HepG2 (cell line): ENCODE measurements around the gene ECE2. TPM values are rescaled to one million over a fixed set of nuclear protein-coding genes. Genes with fewer than 3 reads are reported as not detected.

ENCODE experiments used
- AHR ChIP-seq: IDR thresholded peaks from 2 replicates; pipeline ENCODE4 v1.6.1; 2018; ENCODE audit warnings: missing genetic modification reagents, missing compliant biosample characterization
- ARHGAP35 ChIP-seq: sonication (generic); formaldehyde crosslinking; IDR thresholded peaks from 2 replicates; pipeline ENCODE4 v1.9.0; 2022; ENCODE audit warnings: mild to moderate bottlenecking, inconsistent platforms, moderate library complexity, missing genetic modification reagents, borderline replicate concordance
- GPN1 ChIP-seq: sonication (generic); formaldehyde crosslinking; IDR thresholded peaks from 2 replicates; pipeline ENCODE4 v1.5.1; 2020; ENCODE audit warnings: missing genetic modification reagents, borderline replicate concordance
- HIVEP1 ChIP-seq: sonication (generic); formaldehyde crosslinking; IDR thresholded peaks from 2 replicates; pipeline ENCODE4 v1.4.0; 2020; ENCODE audit warnings: mild to moderate bottlenecking, missing genetic modification reagents
- JDP2 ChIP-seq: sonication (generic); formaldehyde crosslinking; IDR thresholded peaks from 2 replicates; pipeline ENCODE4 v1.8.1; 2022; ENCODE audit warnings: missing genetic modification reagents, borderline replicate concordance
- KLF11 ChIP-seq: IDR thresholded peaks from 2 replicates; pipeline ENCODE4 v1.6.1; 2016; ENCODE audit warnings: missing compliant biosample characterization
- MAFK ChIP-seq, 2 experiments: IDR thresholded peaks in 1 of 2; conservative IDR thresholded peaks in 1 of 2; 2 replicates each; pipeline ENCODE4 v1.6.1; 2011; ENCODE audit warnings: improper control_type of control experiment in 2 of 2, low read length in 2 of 2
- NCOA2 ChIP-seq: sonication (generic); formaldehyde crosslinking; IDR thresholded peaks from 2 replicates; pipeline ENCODE4 v1.8.0; 2022; ENCODE audit warnings: inconsistent platforms
- ONECUT2 ChIP-seq: sonication (generic); formaldehyde crosslinking; IDR thresholded peaks from 2 replicates; pipeline ENCODE4 v1.4.0; 2020; ENCODE audit warnings: missing genetic modification reagents
- PAWR ChIP-seq: sonication (generic); formaldehyde crosslinking; IDR thresholded peaks from 2 replicates; pipeline ENCODE4 v1.4.0; 2020; ENCODE audit warnings: missing genetic modification reagents, mild to moderate bottlenecking, borderline replicate concordance
- PCBP1 ChIP-seq: fragments of 200-400 bp; formaldehyde crosslinking; IDR thresholded peaks from 2 replicates; pipeline ENCODE4 v1.6.1; 2017; ENCODE audit warnings: mild to moderate bottlenecking, low read depth, low read length, borderline replicate concordance
- RAD51 ChIP-seq: fragments of 450-650 bp; IDR thresholded peaks from 2 replicates; pipeline ENCODE4 v1.6.1; 2016; ENCODE audit warnings: borderline replicate concordance
- SP1 ChIP-seq, 2 experiments: fragments of 450-650 bp in 1 of 2; sonication (generic) in 1 of 2; formaldehyde crosslinking in 1 of 2; IDR thresholded peaks; 2 replicates each; pipeline versions ENCODE4 v1.4.0 to v1.6.1; 2016 to 2020; ENCODE audit warnings: missing genetic modification reagents in 1 of 2
- TCF7 ChIP-seq: sonication (generic); IDR thresholded peaks from 2 replicates; pipeline ENCODE4 v1.6.1; 2016; ENCODE audit warnings: antibody characterized with exemption, low read depth
- ZNF121 ChIP-seq: sonication (generic); formaldehyde crosslinking; IDR thresholded peaks from 2 replicates; pipeline ENCODE4 v1.5.0; 2020; ENCODE audit warnings: mild to moderate bottlenecking, missing genetic modification reagents
- ZNF124 ChIP-seq: sonication (generic); formaldehyde crosslinking; IDR thresholded peaks from 2 replicates; pipeline ENCODE4 v1.4.0; 2020; ENCODE audit warnings: missing genetic modification reagents
- ZNF143 ChIP-seq: sonication (generic); formaldehyde crosslinking; IDR thresholded peaks from 2 replicates; pipeline ENCODE4 v1.4.0; 2020; ENCODE audit warnings: missing genetic modification reagents
- ZNF256 ChIP-seq: sonication (generic); formaldehyde crosslinking; conservative IDR thresholded peaks from 2 replicates; pipeline ENCODE4 v1.4.0; 2020; ENCODE audit warnings: missing genetic modification reagents
- ZNF460 ChIP-seq: sonication (generic); formaldehyde crosslinking; IDR thresholded peaks from 2 replicates; pipeline ENCODE4 v1.5.1; 2020; ENCODE audit warnings: missing genetic modification reagents, mild to moderate bottlenecking, borderline replicate concordance
- ZNF484 ChIP-seq: sonication (generic); formaldehyde crosslinking; IDR thresholded peaks from 2 replicates; pipeline ENCODE4 v1.5.1; 2020; ENCODE audit warnings: mild to moderate bottlenecking, low read depth, missing genetic modification reagents, borderline replicate concordance
- ZNF776 ChIP-seq: sonication (generic); formaldehyde crosslinking; IDR thresholded peaks from 2 replicates; pipeline ENCODE4 v1.4.0; 2020; ENCODE audit warnings: mild to moderate bottlenecking, missing genetic modification reagents
- polyA plus RNA-seq, 8 experiments: library from polyadenylated mRNA; depleted of rRNA in 3 of 8; stranded (reverse) in 7 of 8; unstranded in 1 of 8; fragments of >200 nt; fragmentation: Illumina TruSeq in 4 of 8; extraction: Trizol in 4 of 8; gene quantifications; 2 replicates each; pipeline versions ENCODE4 v1.2.1 to v1.2.3, GENCODE V29; 2011 to 2016; ENCODE audit warnings: low read depth in 4 of 8, missing spikeins in 1 of 8, mixed read lengths in 1 of 8; ENCODE audit not compliant: insufficient read depth in 1 of 8
- total RNA-seq, 5 experiments: library from RNA; depleted of rRNA; stranded (reverse); fragments of >200 nt; fragmentation: Illumina TruSeq; extraction: Trizol; gene quantifications; 2 replicates each; pipeline ENCODE4 v1.2.3, GENCODE V29; 2016; ENCODE audit warnings: low read depth in 1 of 5
- TF ChIP-seq, protein P1 (sequence below): sonication (generic); formaldehyde crosslinking; IDR thresholded peaks from 2 replicates; pipeline ENCODE4 v1.5.1; 2020; ENCODE audit warnings: mild to moderate bottlenecking, missing genetic modification reagents, moderate library complexity
- TF ChIP-seq, protein P2 (sequence below): sonication (generic); formaldehyde crosslinking; IDR thresholded peaks from 2 replicates; pipeline ENCODE4 v1.4.0; 2020; ENCODE audit warnings: missing genetic modification reagents, borderline replicate concordance

ECE2 gene
- total and polyA plus RNA-seq, 2 of the 13 experiments (the other 11 are each of a cell fraction or from before 2014, with no cell fraction given), result not detected

DNA sequence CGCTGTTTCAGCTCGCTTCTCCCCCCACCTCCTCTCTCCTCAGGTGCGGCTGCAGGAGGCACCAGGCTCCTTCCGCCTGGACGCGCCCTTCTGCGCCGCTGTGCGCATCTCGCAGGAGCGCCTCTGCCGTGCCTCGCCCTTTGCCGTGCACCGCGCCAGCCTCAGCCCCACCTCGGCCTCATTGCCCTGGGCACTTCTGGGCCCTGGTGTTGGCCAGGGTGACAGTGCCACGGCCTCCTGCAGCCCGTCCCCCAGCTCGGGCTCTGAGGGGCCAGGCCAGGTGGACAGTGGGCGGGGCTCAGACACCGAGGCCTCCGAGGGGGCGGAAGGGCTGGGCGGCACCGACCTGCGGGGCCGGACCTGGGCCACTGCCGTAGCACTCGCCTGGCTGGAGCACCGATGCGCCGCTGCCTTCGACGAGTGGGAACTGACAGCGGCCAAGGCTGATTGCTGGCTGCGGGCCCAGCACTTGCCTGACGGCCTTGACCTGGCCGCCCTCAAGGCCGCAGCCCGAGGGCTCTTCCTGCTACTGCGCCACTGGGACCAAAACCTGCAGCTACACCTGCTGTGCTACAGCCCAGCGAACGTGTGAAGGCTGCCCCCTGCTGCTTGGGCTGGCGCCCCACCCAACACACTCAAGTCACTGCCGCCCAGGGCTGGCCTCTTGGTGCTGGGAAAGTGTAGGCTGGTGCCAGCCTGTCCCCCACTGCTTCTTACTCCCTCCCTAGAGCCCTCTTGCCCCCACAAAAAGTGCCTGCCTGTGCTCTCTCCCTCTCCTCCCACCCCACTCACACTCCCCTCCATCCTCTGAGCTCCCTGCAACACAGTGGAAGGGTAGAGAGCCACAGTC lies 34.1 kb upstream of the ECE2 start (continued):
- TF ChIP-seq, protein P1, sequence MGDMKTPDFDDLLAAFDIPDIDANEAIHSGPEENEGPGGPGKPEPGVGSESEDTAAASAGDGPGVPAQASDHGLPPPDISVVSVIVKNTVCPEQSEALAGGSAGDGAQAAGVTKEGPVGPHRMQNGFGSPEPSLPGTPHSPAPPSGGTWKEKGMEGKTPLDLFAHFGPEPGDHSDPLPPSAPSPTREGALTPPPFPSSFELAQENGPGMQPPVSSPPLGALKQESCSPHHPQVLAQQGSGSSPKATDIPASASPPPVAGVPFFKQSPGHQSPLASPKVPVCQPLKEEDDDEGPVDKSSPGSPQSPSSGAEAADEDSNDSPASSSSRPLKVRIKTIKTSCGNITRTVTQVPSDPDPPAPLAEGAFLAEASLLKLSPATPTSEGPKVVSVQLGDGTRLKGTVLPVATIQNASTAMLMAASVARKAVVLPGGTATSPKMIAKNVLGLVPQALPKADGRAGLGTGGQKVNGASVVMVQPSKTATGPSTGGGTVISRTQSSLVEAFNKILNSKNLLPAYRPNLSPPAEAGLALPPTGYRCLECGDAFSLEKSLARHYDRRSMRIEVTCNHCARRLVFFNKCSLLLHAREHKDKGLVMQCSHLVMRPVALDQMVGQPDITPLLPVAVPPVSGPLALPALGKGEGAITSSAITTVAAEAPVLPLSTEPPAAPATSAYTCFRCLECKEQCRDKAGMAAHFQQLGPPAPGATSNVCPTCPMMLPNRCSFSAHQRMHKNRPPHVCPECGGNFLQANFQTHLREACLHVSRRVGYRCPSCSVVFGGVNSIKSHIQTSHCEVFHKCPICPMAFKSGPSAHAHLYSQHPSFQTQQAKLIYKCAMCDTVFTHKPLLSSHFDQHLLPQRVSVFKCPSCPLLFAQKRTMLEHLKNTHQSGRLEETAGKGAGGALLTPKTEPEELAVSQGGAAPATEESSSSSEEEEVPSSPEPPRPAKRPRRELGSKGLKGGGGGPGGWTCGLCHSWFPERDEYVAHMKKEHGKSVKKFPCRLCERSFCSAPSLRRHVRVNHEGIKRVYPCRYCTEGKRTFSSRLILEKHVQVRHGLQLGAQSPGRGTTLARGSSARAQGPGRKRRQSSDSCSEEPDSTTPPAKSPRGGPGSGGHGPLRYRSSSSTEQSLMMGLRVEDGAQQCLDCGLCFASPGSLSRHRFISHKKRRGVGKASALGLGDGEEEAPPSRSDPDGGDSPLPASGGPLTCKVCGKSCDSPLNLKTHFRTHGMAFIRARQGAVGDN (CRISPR knock-in tag), result peak; percentile 96
- TF ChIP-seq ONECUT2, result no peak
- no peak for TF ChIP-seq TCF7
- peak; percentile 74 for TF ChIP-seq ZNF143 (CRISPR knock-in tag)
- TF ChIP-seq ZNF256 (CRISPR knock-in tag), result peak; percentile 76; the same call in 1 of the 2 replicates
- peak; percentile 93 for TF ChIP-seq ZNF124 (CRISPR knock-in tag)
- TF ChIP-seq PCBP1, result no peak
- no peak for TF ChIP-seq JDP2 (CRISPR knock-in tag)
- TF ChIP-seq PAWR (CRISPR knock-in tag), result no peak
- TF ChIP-seq ARHGAP35, result no peak; the same call in 1 of the 2 replicates
- no peak for TF ChIP-seq SP1 (IDR thresholded peaks at IDR 0.05)
- peak; percentile 33; the same call in 1 of the 2 replicates for TF ChIP-seq SP1 (CRISPR knock-in tag; IDR thresholded peaks at IDR 0.05)
- TF ChIP-seq, protein P2, sequence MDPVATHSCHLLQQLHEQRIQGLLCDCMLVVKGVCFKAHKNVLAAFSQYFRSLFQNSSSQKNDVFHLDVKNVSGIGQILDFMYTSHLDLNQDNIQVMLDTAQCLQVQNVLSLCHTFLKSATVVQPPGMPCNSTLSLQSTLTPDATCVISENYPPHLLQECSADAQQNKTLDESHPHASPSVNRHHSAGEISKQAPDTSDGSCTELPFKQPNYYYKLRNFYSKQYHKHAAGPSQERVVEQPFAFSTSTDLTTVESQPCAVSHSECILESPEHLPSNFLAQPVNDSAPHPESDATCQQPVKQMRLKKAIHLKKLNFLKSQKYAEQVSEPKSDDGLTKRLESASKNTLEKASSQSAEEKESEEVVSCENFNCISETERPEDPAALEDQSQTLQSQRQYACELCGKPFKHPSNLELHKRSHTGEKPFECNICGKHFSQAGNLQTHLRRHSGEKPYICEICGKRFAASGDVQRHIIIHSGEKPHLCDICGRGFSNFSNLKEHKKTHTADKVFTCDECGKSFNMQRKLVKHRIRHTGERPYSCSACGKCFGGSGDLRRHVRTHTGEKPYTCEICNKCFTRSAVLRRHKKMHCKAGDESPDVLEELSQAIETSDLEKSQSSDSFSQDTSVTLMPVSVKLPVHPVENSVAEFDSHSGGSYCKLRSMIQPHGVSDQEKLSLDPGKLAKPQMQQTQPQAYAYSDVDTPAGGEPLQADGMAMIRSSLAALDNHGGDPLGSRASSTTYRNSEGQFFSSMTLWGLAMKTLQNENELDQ, result no peak
- TF ChIP-seq KLF11, result peak; percentile 37; the same call in 1 of the 2 replicates
- TF ChIP-seq RAD51, result no peak
- no peak; the same call in 1 of the 2 replicates for TF ChIP-seq ZNF776 (CRISPR knock-in tag)
- TF ChIP-seq MAFK (conservative IDR thresholded peaks at IDR 0.05 in 1 of 2, IDR thresholded peaks at IDR 0.05 in 1 of 2; ENCODE audit: low read length in 2 of 2), result no peak
- no peak for TF ChIP-seq ZNF484 (CRISPR knock-in tag)
- peak; percentile 26; the same call in 1 of the 2 replicates for TF ChIP-seq HIVEP1 (CRISPR knock-in tag)
- TF ChIP-seq NCOA2 (CRISPR knock-in tag), result peak; percentile 86
- peak; percentile 50; the same call in 1 of the 2 replicates for TF ChIP-seq ZNF460 (CRISPR knock-in tag)
- TF ChIP-seq AHR (CRISPR knock-in tag), result no peak; the same call in 1 of the 2 replicates
- peak; percentile 60; the same call in 1 of the 2 replicates for TF ChIP-seq ZNF121 (CRISPR knock-in tag)
- no peak; the same call in 1 of the 2 replicates for TF ChIP-seq GPN1 (CRISPR knock-in tag)
